Measurements from ENCODE around the gene KRTAP5-5.

The KRTAP5-5 gene

DNA sequence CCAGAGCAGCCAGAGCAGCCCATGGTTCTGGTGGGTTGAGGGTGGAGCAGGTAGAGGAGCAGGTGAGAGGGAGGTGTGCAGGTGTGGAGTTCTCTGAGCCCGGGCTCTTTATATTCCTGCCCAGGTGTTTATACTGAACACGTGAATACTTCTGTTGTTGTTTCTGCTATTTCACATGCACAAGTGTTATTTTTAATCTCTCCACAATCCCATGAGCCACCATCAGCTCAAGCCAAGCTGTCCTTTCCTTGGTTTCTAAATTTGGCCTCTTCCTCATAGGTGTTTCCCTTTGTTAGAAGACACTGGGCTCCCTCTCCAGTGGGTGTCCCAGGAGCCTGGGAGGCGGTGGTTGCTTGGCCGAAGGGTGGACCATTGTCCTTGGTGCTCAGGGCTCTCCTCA is 21.2 kb upstream of the KRTAP5-5 start, which contains the start of gene KRTAP5-3:
KRTAP5-3 (minus strand) TSS at position 101 of the 400 bp plus-strand sequence; CDS start at position 23, 78 bp downstream.
- no peaks in the 10 kb centered on the region for H3K36me3 ChIP-seq (ENCODE audit: insufficient read depth, low read length)
- no peaks in the 10 kb centered on the region for H3K79me2 ChIP-seq (ENCODE audit: insufficient read depth, low read length)
- no peaks in the 10 kb centered on the region for H3K27me3 ChIP-seq (ENCODE audit: insufficient read depth, low read length, poor library complexity, severe bottlenecking)
- no peak within 1 kb of the TSS for H3K9ac ChIP-seq (ENCODE audit: low read depth, low read length, poor library complexity, severe bottlenecking)
- no peaks in the 10 kb centered on the region for H3K9me2 ChIP-seq (replicated peaks; ENCODE audit: low read depth, low read length)
- H3K4me1 ChIP-seq (ENCODE audit: insufficient read depth, low read length, poor library complexity, severe bottlenecking) = no peaks in the 10 kb centered on the region
- no peaks in the 10 kb centered on the region for H4K20me1 ChIP-seq (ENCODE audit: insufficient read depth, low read length, poor library complexity, severe bottlenecking)
- TF ChIP-seq, protein P1, sequence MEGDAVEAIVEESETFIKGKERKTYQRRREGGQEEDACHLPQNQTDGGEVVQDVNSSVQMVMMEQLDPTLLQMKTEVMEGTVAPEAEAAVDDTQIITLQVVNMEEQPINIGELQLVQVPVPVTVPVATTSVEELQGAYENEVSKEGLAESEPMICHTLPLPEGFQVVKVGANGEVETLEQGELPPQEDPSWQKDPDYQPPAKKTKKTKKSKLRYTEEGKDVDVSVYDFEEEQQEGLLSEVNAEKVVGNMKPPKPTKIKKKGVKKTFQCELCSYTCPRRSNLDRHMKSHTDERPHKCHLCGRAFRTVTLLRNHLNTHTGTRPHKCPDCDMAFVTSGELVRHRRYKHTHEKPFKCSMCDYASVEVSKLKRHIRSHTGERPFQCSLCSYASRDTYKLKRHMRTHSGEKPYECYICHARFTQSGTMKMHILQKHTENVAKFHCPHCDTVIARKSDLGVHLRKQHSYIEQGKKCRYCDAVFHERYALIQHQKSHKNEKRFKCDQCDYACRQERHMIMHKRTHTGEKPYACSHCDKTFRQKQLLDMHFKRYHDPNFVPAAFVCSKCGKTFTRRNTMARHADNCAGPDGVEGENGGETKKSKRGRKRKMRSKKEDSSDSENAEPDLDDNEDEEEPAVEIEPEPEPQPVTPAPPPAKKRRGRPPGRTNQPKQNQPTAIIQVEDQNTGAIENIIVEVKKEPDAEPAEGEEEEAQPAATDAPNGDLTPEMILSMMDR (conservative IDR thresholded peaks at IDR 0.05; ENCODE audit: low read length) = no peak
- no peak for TF ChIP-seq EZH2phosphoT487 (IDR thresholded peaks at IDR 0.05; ENCODE audit: borderline replicate concordance)
- H3K9me3 ChIP-seq (ENCODE audit: insufficient read depth, low read depth, low read length) = no peaks in the 10 kb centered on the region
- no peak within 1 kb of the TSS for H3K4me3 ChIP-seq (ENCODE audit: low read length, poor library complexity, severe bottlenecking)
- no peak within 1 kb of the TSS for H2AFZ ChIP-seq (ENCODE audit: low read length)
- no peak within 1 kb of the TSS for H3K4me2 ChIP-seq (ENCODE audit: low read depth, low read length, poor library complexity, severe bottlenecking)
- H3F3A ChIP-seq (ENCODE audit: low read depth) = no peaks in the 10 kb centered on the region

DNA sequence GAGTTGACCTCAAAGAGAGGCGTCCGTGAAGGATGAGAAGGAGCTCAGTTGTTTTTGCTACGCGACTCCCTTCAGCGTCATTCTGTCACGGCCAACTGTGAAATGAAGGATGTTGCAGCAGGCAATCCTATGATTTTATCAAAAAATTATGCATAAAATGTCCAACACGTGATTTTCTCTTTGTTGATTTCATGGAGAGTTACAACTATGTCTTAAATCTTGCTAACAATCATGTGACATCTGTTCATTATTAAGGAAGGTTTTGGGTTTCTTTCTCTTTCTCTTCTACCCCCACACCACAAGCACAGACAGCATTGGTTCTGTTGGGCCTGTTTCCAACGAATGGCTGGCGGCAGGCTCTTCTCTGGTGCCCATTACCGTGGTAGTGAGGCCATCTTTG is 11.3 kb upstream of the KRTAP5-5 start:
- H3F3A ChIP-seq (ENCODE audit: low read depth) = no peaks in the 10 kb centered on the region
- H3K9me2 ChIP-seq (replicated peaks; ENCODE audit: low read depth, low read length) = no peaks in the 10 kb centered on the region
- no peaks in the 10 kb centered on the region for H3K9me3 ChIP-seq (ENCODE audit: insufficient read depth, low read depth, low read length)
- H3K27me3 ChIP-seq (ENCODE audit: insufficient read depth, low read length, poor library complexity, severe bottlenecking) = no peaks in the 10 kb centered on the region
- no peak overlapping the region for H3K4me3 ChIP-seq (ENCODE audit: low read length, poor library complexity, severe bottlenecking)
- peak overlapping the region; percentile 27; the same call in 1 of the 2 replicates for H2AFZ ChIP-seq (ENCODE audit: low read length)
- no peaks in the 10 kb centered on the region for H3K79me2 ChIP-seq (ENCODE audit: insufficient read depth, low read length)
- no peaks in the 10 kb centered on the region for H4K20me1 ChIP-seq (ENCODE audit: insufficient read depth, low read length, poor library complexity, severe bottlenecking)
- H3K9ac ChIP-seq (ENCODE audit: low read depth, low read length, poor library complexity, severe bottlenecking) = no peak overlapping the region
- no peaks in the 10 kb centered on the region for H3K36me3 ChIP-seq (ENCODE audit: insufficient read depth, low read length)
- H3K4me1 ChIP-seq (ENCODE audit: insufficient read depth, low read length, poor library complexity, severe bottlenecking) = no peaks in the 10 kb centered on the region
- TF ChIP-seq, protein P1 (conservative IDR thresholded peaks at IDR 0.05; ENCODE audit: low read length) = no peak
- TF ChIP-seq EZH2phosphoT487 (IDR thresholded peaks at IDR 0.05; ENCODE audit: borderline replicate concordance) = no peak
- H3K4me2 ChIP-seq (ENCODE audit: low read depth, low read length, poor library complexity, severe bottlenecking) = no peak overlapping the region

DNA sequence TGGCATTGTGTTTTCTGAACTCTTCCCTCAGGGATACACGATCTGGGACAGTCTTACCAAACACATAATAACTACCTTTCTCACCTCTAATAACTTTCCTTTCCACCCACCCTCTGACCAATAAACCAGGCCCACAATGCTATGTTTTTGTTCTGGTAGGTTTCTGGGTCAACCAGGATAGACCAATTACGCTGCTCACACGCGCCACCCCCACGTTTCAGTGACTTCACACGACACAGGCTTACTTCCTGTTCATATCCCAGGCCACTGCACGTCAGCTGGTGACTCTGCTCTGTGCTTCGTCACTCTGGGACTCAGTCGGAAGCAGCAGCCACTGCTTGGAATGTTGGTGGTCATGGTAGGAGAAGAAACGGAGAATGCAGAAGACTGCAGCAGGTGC is 10.1 kb upstream of the KRTAP5-5 start:
- Histone ChIP-seq H3K9me2 (replicated peaks; ENCODE audit: low read depth, low read length) (no peaks in the 10 kb centered on the region), H3K9me3 (ENCODE audit: insufficient read depth, low read depth, low read length) (no peaks in the 10 kb centered on the region), H3K4me3 (ENCODE audit: low read length, poor library complexity, severe bottlenecking) (no peak overlapping the region), H3K4me2 (ENCODE audit: low read depth, low read length, poor library complexity, severe bottlenecking) (no peak overlapping the region), H3K9ac (ENCODE audit: low read depth, low read length, poor library complexity, severe bottlenecking) (no peak overlapping the region), H4K20me1 (ENCODE audit: insufficient read depth, low read length, poor library complexity, severe bottlenecking) (no peaks in the 10 kb centered on the region), H3K4me1 (ENCODE audit: insufficient read depth, low read length, poor library complexity, severe bottlenecking) (no peaks in the 10 kb centered on the region), H3K36me3 (ENCODE audit: insufficient read depth, low read length) (no peaks in the 10 kb centered on the region), H3K79me2 (ENCODE audit: insufficient read depth, low read length) (no peaks in the 10 kb centered on the region), H3K27me3 (ENCODE audit: insufficient read depth, low read length, poor library complexity, severe bottlenecking) (no peaks in the 10 kb centered on the region), H2AFZ (ENCODE audit: low read length) (no peak overlapping the region), H3F3A (ENCODE audit: low read depth) (no peaks in the 10 kb centered on the region)
- TF ChIP-seq, protein P1 (conservative IDR thresholded peaks at IDR 0.05; ENCODE audit: low read length) = no peak
- no peak for TF ChIP-seq EZH2phosphoT487 (IDR thresholded peaks at IDR 0.05; ENCODE audit: borderline replicate concordance)

Data from Loucy (cell line).